Stimulated activated CD8-positive, alpha-beta memory T cell treated with anti-CD3 and anti-CD28 coated beads, Interleukin-4, amount 100 ng/mL, for 1 hour (primary cell): ENCODE results near the gene TRPV5.
"Not testable (repeated sequence)": the region's sequence is repeated elsewhere in the genome, so short reads cannot be mapped to it uniquely, and the experiment has no call there.

Experiments
- DNase-seq, 2 donors: peaks; one replicate each; pipeline ENCODE4 v3.0.0-alpha.2; 2020; ENCODE audit warnings: low read depth in 2 of 2, low spot score in 1 of 2

The TRPV5 gene

DNA sequence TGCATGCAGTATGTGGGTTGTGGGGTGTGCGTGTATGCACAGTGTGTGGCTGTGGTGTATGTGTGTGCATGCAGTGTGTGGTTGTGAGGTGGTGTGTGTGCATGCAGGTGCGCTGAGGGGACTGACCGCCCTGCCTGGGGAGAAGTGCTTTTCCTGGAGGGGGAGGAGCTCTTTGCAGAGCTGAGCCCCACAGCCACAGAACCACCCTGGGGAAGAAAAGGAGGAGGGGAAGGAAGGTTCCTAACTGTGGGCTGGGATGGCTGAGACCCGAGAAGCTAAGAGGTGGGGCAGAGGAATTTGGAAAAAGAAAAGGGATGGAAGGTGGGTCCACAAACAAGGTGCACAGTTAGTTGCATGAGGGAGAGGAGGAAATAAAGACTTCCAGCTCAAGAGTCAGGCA is at the start of gene TRPV5:
TSS of gene TRPV5 (minus strand) at position 123 of the 400 bp plus-strand sequence. CDS start 287 bp downstream, outside the sequence.
- DNase-seq: no peak

DNA sequence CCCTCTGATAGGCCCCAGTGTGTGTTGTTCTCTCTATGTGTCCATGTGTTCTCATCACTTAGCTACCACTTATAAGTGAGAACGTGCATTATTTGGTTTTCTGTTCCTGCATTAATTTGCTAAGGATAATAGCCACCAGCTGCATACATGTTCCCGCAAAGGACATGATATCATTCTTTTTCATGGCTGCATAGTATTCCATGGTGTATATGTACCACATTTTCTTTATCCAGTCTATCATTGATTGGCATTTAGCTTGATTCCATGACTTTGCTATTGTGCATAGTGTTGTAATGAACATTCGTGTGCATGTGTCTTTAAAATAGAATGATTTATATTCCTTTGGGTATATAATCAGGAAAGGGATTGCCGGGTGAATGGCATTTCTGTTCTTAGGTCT is 44.9 kb upstream of the TRPV5 start:
- DNase-seq: not testable (repeated sequence)

DNA sequence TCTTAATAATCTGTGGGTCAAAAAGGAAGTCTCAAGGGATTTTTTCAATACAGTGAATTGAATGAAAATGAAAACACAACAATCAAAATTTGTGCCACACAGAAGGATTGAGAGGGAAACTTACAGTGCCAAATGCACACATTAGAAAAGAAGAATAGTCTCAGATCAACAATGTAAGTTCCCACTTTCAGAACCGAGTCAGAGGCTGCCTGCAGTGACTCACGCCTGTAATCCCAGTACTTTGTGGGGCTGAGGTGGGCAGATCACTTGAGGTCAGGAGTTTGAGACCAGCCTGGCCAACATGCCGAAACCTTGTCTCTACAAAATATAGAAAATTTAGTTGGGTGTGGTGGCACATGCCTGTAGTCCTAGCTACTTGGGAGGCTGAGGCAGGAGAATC is 41.1 kb upstream of the TRPV5 start:
- DNase-seq: no peak

DNA sequence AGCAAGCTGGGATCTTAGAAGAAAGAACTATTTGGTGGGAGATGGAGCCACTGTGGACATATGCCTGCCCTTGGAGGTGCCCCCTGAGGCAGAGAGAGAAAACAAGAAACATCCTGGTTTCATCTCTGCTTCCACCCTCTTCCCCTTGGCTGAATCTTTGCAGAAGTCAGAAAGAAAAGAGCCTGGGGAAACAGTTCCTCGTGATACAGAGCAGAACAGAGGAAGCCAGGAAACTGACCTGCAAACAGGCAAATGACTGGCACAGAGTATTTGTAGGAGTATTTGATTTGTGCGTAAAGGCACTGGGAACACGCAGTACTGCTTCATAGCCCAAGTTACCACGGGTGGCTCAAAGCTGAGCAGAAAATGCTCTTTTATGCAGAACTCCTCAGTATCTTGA is 35.6 kb upstream of the TRPV5 start:
- no peak for DNase-seq

DNA sequence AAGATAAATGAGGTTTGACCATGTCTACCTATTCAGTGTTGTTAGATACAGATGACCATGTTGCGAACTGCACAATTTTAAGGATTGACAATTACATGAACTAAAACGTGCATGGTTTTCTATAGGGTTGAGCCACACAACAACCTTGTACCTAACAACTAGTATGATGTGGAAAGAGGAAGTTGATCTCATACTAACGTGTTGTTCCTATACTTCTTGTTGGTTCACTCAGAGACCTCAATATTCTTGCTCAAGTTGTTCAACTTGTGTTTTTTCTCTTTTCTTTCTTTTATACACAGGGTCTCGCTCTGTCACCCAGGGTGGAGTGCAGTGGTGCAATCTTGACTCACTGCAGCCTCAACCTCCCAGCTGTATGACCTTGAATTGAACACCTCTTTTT is 34.7 kb upstream of the TRPV5 start:
- no peak for DNase-seq

DNA sequence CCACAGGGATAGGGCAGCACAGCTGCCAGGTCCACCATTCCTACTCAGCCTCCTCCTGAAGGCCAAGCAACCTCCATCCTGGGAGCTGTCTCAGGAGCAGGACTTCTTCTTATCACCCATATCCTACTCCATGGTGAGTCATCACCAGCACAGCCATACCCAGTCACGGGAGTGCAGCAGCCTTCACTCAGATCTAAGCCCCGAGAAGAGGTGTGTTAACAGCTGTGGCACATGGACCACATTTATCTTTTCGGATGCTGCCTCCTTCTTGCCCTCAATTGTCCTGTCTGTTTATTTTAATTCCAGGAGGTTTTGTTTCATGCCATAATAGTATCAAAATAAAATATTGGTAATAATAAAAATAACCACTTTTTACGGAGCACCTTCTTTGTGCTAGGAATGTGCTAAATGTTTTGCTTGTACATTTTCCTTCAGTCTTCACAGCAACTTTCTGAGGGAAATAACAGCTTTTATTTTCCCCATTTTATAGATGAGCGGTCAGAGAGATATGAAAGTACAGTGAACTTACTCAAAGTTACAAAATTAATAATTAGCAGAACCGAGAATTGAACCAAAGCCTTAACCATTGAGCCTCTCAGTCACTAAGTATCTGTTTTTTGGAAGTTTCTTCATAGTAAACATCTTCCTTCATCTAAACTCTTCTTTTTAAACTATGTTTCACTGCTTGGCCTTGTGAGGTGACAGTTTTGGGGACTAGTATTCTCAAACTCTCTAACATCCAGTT is 31.1 kb upstream of the TRPV5 start:
- DNase-seq: no peak

DNA sequence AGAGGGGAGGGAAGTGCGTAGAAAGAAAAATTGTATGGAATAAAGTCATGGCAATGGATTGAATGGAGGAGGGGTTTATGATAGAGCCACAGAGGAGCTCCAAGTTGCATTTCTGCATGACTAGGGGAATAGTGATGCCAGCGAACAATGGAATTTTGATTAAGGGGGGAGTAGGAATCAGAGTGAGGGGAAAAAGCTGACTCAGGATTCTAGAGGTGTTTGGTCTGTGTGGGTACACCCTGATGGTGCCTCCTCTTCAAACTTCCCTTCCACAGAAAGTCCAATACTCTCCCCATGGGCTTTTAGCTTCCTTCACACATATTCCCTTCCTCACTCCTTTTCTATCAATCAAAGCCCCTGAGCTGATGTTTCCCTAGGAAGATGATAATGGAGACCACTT is 30.4 kb upstream of the TRPV5 start:
- DNase-seq: no peak

DNA sequence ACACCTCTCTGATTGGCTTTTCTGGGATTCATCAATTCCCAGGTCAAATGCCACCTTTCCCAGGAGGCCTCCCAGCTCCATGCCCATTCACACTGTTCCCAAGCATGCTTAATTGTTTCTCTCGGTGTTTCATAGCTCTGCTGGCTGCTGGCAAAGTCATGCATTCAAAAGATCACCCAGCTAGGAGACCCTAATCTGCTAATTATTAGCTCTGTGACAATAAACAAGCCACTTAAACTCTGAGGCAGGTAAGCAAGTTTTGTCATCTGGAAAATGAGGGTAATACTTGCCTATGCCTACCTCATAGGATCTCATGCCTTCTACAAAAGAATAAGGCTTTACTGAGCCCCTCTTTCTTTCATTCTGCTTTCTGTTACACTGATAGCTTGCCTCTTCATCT is 29.4 kb upstream of the TRPV5 start:
- no peak for DNase-seq

DNA sequence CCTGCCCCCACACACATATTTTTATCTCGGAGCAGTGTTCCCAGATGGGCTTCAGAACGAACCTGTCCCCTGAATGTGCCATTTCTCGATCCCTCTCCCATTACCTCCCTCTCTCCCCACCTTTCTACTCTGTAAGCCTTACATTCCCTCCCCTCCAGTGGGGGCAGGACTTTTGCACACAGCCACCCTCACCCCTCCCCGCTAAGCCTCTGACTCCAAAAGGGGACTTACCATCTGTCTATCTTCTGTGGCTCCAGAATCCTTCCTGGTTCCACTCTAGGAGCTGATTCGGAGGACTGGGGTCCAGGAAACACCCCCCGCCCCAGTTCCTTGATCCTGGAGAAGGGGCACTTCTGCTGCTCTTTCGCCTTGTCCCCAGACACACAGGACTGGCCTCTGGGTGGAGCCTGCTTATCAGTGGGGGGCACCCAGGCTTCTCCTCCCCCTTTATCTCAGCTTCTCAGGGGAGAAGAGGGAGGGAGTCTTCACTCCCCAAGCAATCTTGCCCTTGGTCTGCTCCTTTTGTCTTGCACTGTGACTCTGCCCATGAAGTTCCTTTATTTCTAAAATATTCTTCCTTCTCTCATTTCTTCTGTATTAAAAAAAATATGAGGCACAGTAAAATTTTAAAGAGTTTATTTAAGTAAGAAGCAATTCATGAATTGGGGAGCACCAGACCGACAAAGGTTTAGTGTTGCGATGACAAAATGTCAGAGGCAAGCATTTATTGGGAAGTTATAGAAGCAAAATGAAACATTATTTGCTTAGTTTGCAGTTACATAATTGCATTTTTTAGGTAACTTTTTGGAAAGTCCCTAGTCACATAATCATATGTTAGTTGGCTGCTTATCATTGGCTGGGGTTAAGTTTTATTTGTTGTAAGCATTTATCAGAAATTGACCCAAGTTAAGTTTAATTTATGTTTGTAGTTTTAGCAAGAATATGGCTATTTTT is 28.7 kb upstream of the TRPV5 start, which contains the start of gene KEL:
TSS of gene KEL (minus strand) at position 391 of the 954 bp plus-strand sequence. CDS start at position 234, 157 bp downstream.
- DNase-seq: no peak

DNA sequence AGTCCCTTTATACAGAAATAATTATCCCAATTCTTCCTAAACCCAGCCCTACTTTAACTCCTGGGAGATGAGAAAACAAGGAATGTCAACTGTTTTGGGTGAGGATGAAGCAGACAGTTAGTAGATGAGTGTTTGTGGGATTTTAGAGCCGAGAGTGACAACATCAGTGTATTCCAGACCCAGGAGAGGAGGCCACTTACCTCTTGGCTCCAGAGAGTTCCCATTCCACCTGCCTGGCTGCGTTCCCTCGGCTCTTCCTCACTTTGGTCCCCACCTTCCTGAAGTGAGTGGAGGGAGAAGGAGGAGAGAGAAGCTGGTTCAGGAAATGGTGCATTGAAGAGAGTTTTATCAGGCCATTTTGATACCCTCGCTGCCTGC is 28.0 kb upstream of the TRPV5 start:
- DNase-seq: no peak

DNA sequence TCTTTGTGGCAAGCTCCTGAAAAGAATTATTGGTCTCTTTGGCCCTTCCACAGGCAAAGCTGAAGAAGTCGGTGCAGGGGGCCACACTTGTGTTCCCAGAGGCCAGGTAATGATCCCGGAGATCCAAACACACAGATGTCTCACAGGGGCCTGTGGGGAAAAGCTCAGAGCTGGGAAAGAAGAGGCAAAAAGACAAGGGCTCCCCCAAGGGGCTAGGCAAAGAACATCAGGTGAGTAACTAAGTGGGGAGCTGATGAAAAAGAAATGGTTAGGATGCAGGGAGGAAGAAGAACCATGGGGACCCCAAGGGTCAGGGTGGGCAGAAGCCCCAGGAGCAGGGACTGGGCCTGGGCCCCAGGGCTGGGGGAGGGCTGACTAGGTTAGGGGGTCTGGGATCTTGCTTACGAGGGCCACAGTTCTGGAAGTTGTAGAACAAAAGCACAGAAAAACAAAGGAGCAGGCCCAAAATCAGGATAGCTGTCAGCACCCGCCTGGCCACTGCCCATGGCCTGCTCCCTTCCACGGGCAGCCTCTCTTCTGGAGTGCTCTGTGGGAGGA is 27.5 kb upstream of the TRPV5 start:
- no peak for DNase-seq

DNA sequence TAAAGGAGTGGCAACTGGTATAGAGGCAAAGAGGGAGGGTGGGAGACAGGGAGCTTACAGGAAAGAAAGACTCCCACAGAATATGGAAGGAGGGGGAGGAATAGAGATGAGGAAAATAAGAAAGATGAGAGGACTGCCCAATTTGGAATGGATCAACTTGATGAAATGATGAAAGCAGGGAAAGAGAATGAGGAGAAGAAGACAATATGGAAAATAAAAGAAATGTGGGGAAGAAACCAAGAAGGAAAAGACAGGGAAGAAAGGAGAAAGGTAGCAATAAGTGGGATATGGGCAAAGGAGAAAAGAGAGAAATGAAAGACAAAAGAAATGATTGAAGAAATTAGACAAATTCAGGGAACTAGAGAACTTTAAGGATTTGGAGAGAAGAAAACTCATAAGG is 25.7 kb upstream of the TRPV5 start:
- no peak for DNase-seq

DNA sequence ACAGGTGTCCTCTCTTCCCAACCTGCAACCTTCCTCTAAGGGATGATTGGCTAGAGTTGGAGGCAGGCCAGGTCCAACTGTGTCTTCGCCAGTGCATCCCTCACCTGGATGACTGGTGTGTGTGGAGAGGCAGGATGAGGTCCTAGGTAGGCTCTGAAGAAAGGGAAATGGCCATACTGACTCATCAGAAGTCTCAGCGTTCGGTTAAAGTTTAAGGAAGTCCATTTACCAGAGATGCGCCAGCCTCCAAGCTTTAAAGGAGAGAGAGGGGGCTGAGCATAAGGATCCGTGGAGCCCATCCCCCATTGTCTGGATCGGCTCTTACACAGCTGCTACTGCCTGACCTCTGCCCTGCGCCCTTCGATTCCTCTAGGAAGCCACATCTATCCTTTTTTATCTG is 24.2 kb upstream of the TRPV5 start:
- DNase-seq: no peak

DNA sequence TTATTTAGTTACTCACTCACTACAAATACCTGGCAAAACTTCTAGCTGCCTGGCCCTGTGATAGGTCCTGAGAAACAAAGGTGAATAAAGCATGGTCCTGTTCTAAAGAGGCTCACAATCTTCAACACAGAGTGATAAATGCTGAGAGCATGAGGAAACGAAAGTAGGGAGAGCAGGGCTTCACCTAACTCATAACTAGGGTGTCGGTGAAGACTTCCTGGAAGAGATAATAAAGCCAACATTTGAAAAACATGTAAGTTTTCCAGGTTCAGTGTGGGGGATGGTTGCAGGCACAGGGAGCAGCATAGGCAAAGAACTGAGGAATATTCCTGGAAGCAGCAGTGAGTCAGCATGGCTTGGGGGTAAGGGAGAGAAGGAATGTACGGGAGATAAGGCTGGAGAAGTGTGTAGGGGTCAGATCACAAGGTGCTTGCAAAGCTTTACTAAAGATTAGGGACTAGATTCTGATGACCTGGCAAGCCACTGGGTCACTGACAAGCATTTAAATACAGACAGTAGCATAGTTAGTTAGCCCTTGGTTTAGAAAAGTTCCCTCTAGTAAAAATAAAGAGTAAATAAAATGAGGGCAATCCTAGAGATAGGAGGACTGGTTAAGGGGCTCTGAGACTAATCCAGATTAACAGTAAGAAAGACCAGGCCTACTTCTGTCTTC is 23.5 kb upstream of the TRPV5 start:
- no peak for DNase-seq

DNA sequence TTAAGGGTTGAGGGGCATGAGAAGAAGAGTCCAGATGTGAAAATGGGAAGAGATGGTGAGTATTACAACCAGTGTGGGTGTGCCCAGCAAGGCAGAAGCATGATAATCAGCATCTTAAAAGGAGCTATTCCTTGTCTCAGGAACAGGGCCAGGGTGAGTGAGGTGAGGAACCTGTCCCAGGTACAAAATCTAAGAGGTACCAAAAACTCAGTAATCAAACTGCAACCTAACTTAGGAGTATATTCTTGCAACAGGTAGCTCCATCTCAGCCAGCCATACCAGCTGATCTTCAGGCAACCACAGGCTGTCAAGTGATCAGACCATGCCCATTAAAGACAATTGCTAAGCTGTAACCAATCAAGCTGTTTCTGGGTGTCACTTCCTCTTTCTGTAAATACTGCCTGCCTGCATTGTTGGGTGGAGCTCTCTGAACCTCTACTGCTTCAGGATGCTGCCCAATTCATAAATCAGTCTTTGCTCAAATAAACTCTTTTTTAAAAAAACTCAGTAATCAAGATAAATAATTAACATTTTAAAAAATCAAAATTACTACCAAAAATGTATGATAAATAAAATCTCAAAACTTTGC is 21.2 kb upstream of the TRPV5 start:
- DNase-seq: no peak

DNA sequence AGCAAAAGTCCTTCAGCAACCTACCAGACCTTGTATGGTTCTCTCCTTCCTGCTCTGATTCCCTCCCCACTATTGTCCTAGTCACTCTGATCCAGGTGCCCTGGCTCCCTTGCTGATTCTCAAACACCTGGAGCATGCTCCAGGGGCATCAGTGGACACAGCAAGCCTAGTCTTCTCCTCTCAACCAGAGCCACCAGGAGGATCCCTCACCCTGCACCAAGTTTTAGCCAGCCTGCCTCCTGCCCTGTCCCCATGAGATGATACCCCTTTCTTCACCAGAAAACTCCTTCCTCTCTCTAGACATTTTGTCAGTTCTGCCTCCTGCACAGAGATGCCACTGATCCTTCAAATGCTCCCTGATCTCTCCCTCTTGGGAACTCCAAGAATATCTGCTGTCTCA is 16.7 kb upstream of the TRPV5 start:
- DNase-seq: no peak

DNA sequence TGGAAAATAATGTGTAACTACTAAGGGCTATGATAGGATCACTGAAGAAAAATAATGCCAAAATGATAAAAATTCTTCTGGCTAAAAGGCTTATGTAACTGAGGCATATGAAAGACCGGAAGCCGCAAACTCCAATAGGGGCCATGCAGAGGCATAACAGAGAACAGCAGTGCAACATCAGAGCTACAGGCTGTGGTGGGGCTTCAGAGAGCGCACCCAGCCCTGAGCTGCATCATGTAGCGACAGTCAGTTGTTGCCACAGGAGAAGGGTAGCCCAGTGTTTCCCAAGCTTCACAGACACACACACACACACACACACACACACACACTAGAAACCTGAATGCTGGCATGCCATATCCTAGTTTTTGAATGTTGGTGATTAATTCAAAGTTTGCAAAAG is 15.1 kb upstream of the TRPV5 start:
- DNase-seq: no peak

DNA sequence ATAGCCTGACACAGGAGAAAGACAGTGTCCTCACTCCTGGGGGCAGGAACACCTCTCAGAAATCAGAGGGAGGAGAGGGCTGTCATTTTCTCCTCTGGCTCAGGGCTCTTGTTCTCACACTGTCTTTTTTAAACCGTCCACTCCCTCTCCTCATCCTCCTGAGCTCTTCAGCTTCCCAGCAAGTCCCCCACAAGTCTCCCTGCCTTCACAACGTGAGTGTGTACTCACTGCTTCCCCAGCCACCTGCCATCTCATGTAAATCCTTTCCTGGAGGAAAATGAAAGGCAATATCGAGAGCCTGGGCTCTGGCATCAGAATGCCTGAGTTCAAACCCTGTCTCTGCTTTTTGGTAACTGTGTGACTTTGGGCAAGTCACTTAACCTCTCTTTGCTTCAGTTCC is 11.5 kb upstream of the TRPV5 start:
- DNase-seq: no peak

DNA sequence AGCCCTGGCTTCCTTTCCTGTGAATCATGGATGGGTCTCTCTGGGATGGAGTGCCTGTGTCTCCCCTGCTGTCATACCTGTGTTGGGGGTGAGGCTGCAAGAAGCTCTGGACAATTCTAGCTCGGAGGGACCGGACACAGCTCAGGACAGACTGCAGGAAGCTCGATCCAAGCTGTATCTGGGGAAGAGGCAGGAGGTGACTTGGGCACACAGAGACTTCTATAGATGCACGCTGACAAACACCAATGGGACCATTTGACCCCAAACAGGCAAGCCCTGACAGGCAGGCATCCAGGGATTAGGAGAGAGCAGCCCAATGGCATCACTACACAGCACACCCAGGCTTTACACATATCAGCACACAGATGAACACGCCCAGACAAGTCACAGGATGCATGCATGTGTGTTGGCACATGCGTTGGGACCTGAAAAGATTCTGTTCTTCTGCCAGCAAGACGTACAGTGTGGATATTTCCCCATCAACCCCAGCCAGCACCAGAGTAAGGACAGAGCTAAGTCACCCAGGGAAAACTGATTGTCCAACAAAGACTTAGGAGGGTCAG is 10.2 kb upstream of the TRPV5 start:
- DNase-seq: no peak

DNA sequence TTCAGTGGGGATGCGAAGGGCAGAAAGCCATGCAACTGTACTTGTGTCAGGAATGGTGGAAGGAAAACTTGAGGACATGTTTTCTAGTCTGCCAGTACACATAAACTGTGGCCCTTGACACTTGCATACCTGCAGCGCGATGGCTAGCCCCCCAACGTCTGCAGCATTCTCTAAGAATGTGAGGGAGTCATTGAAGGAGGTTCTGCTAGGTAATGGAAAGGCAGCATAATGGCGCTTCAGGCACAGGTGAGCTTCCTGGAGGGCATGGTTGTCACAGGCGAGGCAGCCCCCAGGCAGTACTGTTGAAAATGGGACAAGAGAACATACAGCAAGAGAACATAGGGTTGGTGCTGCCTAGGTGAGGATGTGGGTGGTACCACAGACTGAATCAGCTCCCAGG is 9.2 kb upstream of the TRPV5 start:
- DNase-seq: no peak

DNA sequence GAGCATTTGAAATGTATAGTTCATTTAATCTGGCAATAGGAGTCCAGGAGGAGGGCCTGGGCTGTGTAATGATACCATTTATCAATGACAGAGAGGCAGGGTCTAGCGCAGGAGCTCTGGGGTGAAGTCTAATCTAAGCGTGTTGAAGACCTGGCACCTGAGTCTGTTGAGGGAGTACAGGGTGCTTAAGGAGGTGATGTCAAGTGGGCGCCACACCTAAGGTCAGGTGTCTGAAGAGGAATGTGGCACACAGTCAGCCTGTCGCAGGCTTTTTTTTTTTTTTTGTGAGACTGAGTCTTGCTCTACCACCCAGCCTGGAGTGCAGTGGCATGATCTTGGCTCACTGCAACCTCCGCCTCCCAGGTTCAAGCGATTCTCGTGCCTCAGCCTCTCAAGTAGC is 8.0 kb upstream of the TRPV5 start:
- DNase-seq: no peak
